Skeletal muscle tissue (tissue), 4 donors: ENCODE results near the gene PLEKHM2. TPM values are rescaled to one million over a fixed set of nuclear protein-coding genes. Genes with fewer than 3 reads are reported as not detected.

Experiments
- H3K27ac ChIP-seq: one replicate; pipeline ENCODE4 v1.7.0; 2013; ENCODE audit warnings: mild to moderate bottlenecking, low read depth, low read length, inconsistent platforms
- H3K27me3 ChIP-seq, 3 donors: one replicate each; pipeline ENCODE4 v1.7.0; 2013; ENCODE audit warnings: low read length in 3 of 3; ENCODE audit not compliant: control insufficient read depth in 3 of 3, insufficient read depth in 3 of 3
- H3K36me3 ChIP-seq, 3 donors: one replicate each; pipeline ENCODE4 v1.7.0; 2013; ENCODE audit warnings: low read length in 3 of 3; ENCODE audit not compliant: control insufficient read depth in 3 of 3, insufficient read depth in 3 of 3
- H3K4me1 ChIP-seq, 3 donors: one replicate each; pipeline ENCODE4 v1.7.0; 2013; ENCODE audit warnings: low read length in 3 of 3, mild to moderate bottlenecking in 3 of 3; ENCODE audit not compliant: control insufficient read depth in 3 of 3, insufficient read depth in 3 of 3
- H3K4me3 ChIP-seq, 3 donors: one replicate each; pipeline ENCODE4 v1.7.0; 2013; ENCODE audit warnings: low read length in 3 of 3
- H3K9ac ChIP-seq, 3 donors: one replicate each; pipeline ENCODE4 v1.7.0; 2013; ENCODE audit warnings: low read length in 3 of 3, mild to moderate bottlenecking in 3 of 3, moderate library complexity in 2 of 3, low read depth in 1 of 3
- H3K9me3 ChIP-seq, 3 donors: one replicate each; pipeline ENCODE4 v1.7.0; 2013; ENCODE audit warnings: low read length in 3 of 3; ENCODE audit not compliant: control insufficient read depth in 3 of 3
- total RNA-seq: library from RNA; depleted of rRNA; stranded (reverse); fragments of >200 nt; gene quantifications from one replicate; pipeline ENCODE4 v1.2.3, GENCODE V29; 2014
- donor health status: Osteomylitis.

PLEKHM2 gene
- total RNA-seq, 1 donor from 2014 or later, result 36.0 TPM

- Histone ChIP-seq H3K9ac (peak overlapping the region in 1 of 3 donors; percentile 62), H3K36me3 (peaks cover 82 to 86% (median 84%) of the 10 kb centered on the region in 3 donors), H3K4me1 (peaks cover 34 to 36% (median 34%) of the 10 kb centered on the region in 3 donors), H3K9me3 (no peaks in the 10 kb centered on the region), H3K4me3 (no peak overlapping the region), H3K27ac (peak overlapping the region; percentile 82), H3K27me3 (no peaks in the 10 kb centered on the region)
Observed at GRCh38 chr1:15728937-15729657, 45.0 kb downstream of the PLEKHM2 start.

GRCh38 chr1:15730423-15730822, 46.3 kb downstream of the PLEKHM2 start:
- H3K4me3 ChIP-seq, result no peak overlapping the region
- peaks cover 79 to 87% (median 86%) of the 10 kb centered on the region in 3 donors for H3K36me3 ChIP-seq
- peak overlapping the region in 1 of 3 donors; percentile 40 for H3K9ac ChIP-seq
- H3K27ac ChIP-seq, result no peak overlapping the region
- no peaks in the 10 kb centered on the region for H3K27me3 ChIP-seq
- H3K4me1 ChIP-seq, result peaks cover 42 to 47% (median 44%) of the 10 kb centered on the region in 3 donors
- no peaks in the 10 kb centered on the region for H3K9me3 ChIP-seq

GRCh38 chr1:15730936-15731335, 46.8 kb downstream of the PLEKHM2 start:
- peaks cover 47 to 52% (median 49%) of the 10 kb centered on the region in 3 donors for H3K4me1 ChIP-seq
- no peak overlapping the region for H3K4me3 ChIP-seq
- H3K9ac ChIP-seq, result peak overlapping the region in 1 of 3 donors; percentile 40
- H3K27ac ChIP-seq, result no peak overlapping the region
- no peaks in the 10 kb centered on the region for H3K9me3 ChIP-seq
- peaks cover 76 to 81% (median 81%) of the 10 kb centered on the region in 3 donors for H3K36me3 ChIP-seq
- H3K27me3 ChIP-seq, result no peaks in the 10 kb centered on the region

- H3K27ac ChIP-seq, result no peak overlapping the region
- H3K36me3 ChIP-seq, result peaks cover 67 to 72% (median 72%) of the 10 kb centered on the region in 3 donors
- no peak overlapping the region for H3K4me3 ChIP-seq
- no peaks in the 10 kb centered on the region for H3K9me3 ChIP-seq
- H3K4me1 ChIP-seq, result peaks cover 42 to 54% (median 45%) of the 10 kb centered on the region in 3 donors
- H3K27me3 ChIP-seq, result no peaks in the 10 kb centered on the region
- H3K9ac ChIP-seq, result no peak overlapping the region
Observed at GRCh38 chr1:15731735-15732685, 47.9 kb downstream of the PLEKHM2 start.

- H3K27ac ChIP-seq, result no peak overlapping the region
- H3K9me3 ChIP-seq, result no peaks in the 10 kb centered on the region
- H3K4me1 ChIP-seq, result peaks cover 39 to 50% (median 40%) of the 10 kb centered on the region in 3 donors
- peaks cover 63 to 65% (median 65%) of the 10 kb centered on the region in 3 donors for H3K36me3 ChIP-seq
- H3K27me3 ChIP-seq, result no peaks in the 10 kb centered on the region
- peak overlapping the region in 1 of 3 donors; percentile 9 for H3K9ac ChIP-seq
- no peak overlapping the region for H3K4me3 ChIP-seq
Observed at GRCh38 chr1:15732686-15733081, 48.6 kb downstream of the PLEKHM2 start.

GRCh38 chr1:15733218-15733725, 49.2 kb downstream of the PLEKHM2 start:
- Histone ChIP-seq H3K36me3 (peaks cover 57 to 64% (median 59%) of the 10 kb centered on the region in 3 donors), H3K9me3 (no peaks in the 10 kb centered on the region), H3K9ac (peak overlapping the region in 1 of 3 donors; percentile 9), H3K27ac (no peak overlapping the region), H3K4me1 (peaks cover 39 to 50% (median 40%) of the 10 kb centered on the region in 3 donors), H3K27me3 (no peaks in the 10 kb centered on the region), H3K4me3 (no peak overlapping the region)

- Histone ChIP-seq H3K9me3 (no peaks in the 10 kb centered on the region), H3K9ac (peak overlapping the region in 1 of 3 donors; percentile 9), H3K4me1 (peaks cover 39 to 50% (median 40%) of the 10 kb centered on the region in 3 donors), H3K27me3 (no peaks in the 10 kb centered on the region), H3K27ac (no peak overlapping the region), H3K36me3 (peaks cover 52 to 59% (median 54%) of the 10 kb centered on the region in 3 donors), H3K4me3 (no peak overlapping the region)
Observed at GRCh38 chr1:15733726-15734226, 49.7 kb downstream of the PLEKHM2 start.

- H3K27me3 ChIP-seq, result no peaks in the 10 kb centered on the region
Observed at GRCh38 chr1:15734296-15734695, 50.2 kb downstream of the PLEKHM2 start.

GRCh38 chr1:15734901-15735300, 50.8 kb downstream of the PLEKHM2 start:
- H3K4me1 ChIP-seq, result peaks cover 33 to 55% (median 38%) of the 10 kb centered on the region in 3 donors
- peak overlapping the region in 1 of 3 donors; percentile 8 for H3K9ac ChIP-seq
- H3K9me3 ChIP-seq, result no peaks in the 10 kb centered on the region
- peaks cover 42 to 54% (median 49%) of the 10 kb centered on the region in 3 donors for H3K36me3 ChIP-seq
- no peak overlapping the region for H3K4me3 ChIP-seq
- peak overlapping the region; percentile 81 for H3K27ac ChIP-seq
- no peaks in the 10 kb centered on the region for H3K27me3 ChIP-seq

More at GRCh38 chr1:15734296-15734695, 50.2 kb downstream of the PLEKHM2 start:
- peaks cover 37 to 50% (median 39%) of the 10 kb centered on the region in 3 donors for H3K4me1 ChIP-seq
- H3K4me3 ChIP-seq, result no peak overlapping the region
- H3K36me3 ChIP-seq, result peaks cover 47 to 54% (median 49%) of the 10 kb centered on the region in 3 donors
- no peak overlapping the region for H3K27ac ChIP-seq
- H3K9ac ChIP-seq, result no peak overlapping the region
- no peaks in the 10 kb centered on the region for H3K9me3 ChIP-seq
